NCI-H82 treated with DMSO at 0.1 percent for 48 hours (cell line): ENCODE results near the gene SPATA33.
"Not testable (repeated sequence)": the region's sequence is repeated elsewhere in the genome, so short reads cannot be mapped to it uniquely, and the experiment has no call there.

Source experiments
- DNase-seq: peaks from one replicate; lab custom pipeline; 2025; ENCODE audit not compliant: unreplicated experiment; lab: John Stamatoyannopoulos, UW

Gene SPATA33

GRCh38 chr16:89658221-89658879 is 714 bp downstream of the SPATA33 start:
- no peak for DNase-seq

GRCh38 chr16:89660146-89660545 is 2.5 kb downstream of the SPATA33 start:
- DNase-seq: no peak

- DNase-seq: no peak
Measured at GRCh38 chr16:89661215-89661614, 3.6 kb downstream of the SPATA33 start.

GRCh38 chr16:89664238-89664637 is 6.6 kb downstream of the SPATA33 start:
- not testable (repeated sequence) for DNase-seq

GRCh38 chr16:89667000-89667399 is 9.4 kb downstream of the SPATA33 start:
- not testable (repeated sequence) for DNase-seq

- no peak for DNase-seq
Measured at GRCh38 chr16:89667633-89668032, 10.0 kb downstream of the SPATA33 start.

- DNase-seq: no peak
Measured at GRCh38 chr16:89668790-89669158, 11.1 kb downstream of the SPATA33 start.

- no peak for DNase-seq
Measured at GRCh38 chr16:89669755-89670154, 12.1 kb downstream of the SPATA33 start.

- no peak for DNase-seq
Measured at GRCh38 chr16:89670496-89671431, 13.1 kb downstream of the SPATA33 start.

- not testable (repeated sequence) for DNase-seq
Measured at GRCh38 chr16:89671565-89671964, 13.9 kb downstream of the SPATA33 start.

GRCh38 chr16:89672177-89672941 is 14.7 kb downstream of the SPATA33 start:
- no peak for DNase-seq

GRCh38 chr16:89678258-89678657 is 20.6 kb downstream of the SPATA33 start:
- no peak for DNase-seq

- DNase-seq: no peak
Measured at GRCh38 chr16:89685916-89686315, 28.3 kb downstream of the SPATA33 start.

GRCh38 chr16:89686520-89687091 is 29.0 kb downstream of the SPATA33 start, which contains the start of gene CDK10:
TSS of gene CDK10 (plus strand) at chr16:89686689. CDS start at chr16:89686711, 22 bp downstream.
- peak; percentile 64 for DNase-seq

- no peak for DNase-seq
Measured at GRCh38 chr16:89687092-89687940, 29.7 kb downstream of the SPATA33 start.

- no peak for DNase-seq
Measured at GRCh38 chr16:89688395-89688794, 30.8 kb downstream of the SPATA33 start.

- no peak for DNase-seq
Measured at GRCh38 chr16:89689142-89689541, 31.5 kb downstream of the SPATA33 start.

GRCh38 chr16:89689621-89690020 is 32.0 kb downstream of the SPATA33 start:
- DNase-seq: not testable (repeated sequence)

GRCh38 chr16:89690392-89690901 is 32.8 kb downstream of the SPATA33 start:
- DNase-seq: no peak
